ENCODE measurements around the gene MEIS1.

- TF ChIP-seq CTCF (IDR thresholded peaks at IDR 0.05) = no peak
- TF ChIP-seq POLR2AphosphoS5 (IDR thresholded peaks at IDR 0.05) = no peak
- no peak for TF ChIP-seq POLR2A (IDR thresholded peaks at IDR 0.05)
- no peak for TF ChIP-seq EP300 (IDR thresholded peaks at IDR 0.05)
Observed at GRCh38 chr2:66543257-66543767, 108.4 kb downstream of the MEIS1 start.

Data from stomach (tissue), 4 donors.